K562 (cell line): ENCODE data around the gene SEPTIN2. TPM values are rescaled to one million over a fixed set of nuclear protein-coding genes. Genes with fewer than 3 reads are reported as not detected.

Experiments used
- CHD2 ChIP-seq: IDR thresholded peaks from 2 replicates; pipeline ENCODE4 v1.6.1; 2011; ENCODE audit warnings: low read depth, low read length
- CTCF ChIP-seq, 3 experiments: IDR thresholded peaks in 2 of 3; conservative IDR thresholded peaks in 1 of 3; 2 replicates each; pipeline ENCODE4 v1.5.1; 2011 to 2012; ENCODE audit warnings: low read length in 3 of 3, mild to moderate bottlenecking in 3 of 3, control low read depth in 2 of 3, improper control_type of control experiment in 1 of 3, inconsistent platforms in 1 of 3, low read depth in 1 of 3, mixed read lengths in 1 of 3, moderate library complexity in 1 of 3; ENCODE audit not compliant: insufficient read depth in 2 of 3
- FOXJ2 ChIP-seq: fragments of 200-800 bp; sonication (Bioruptor generic); IDR thresholded peaks from 2 replicates; pipeline ENCODE4 v1.6.1; 2016; ENCODE audit warnings: missing genetic modification characterization, missing compliant biosample characterization
- HDAC1 ChIP-seq, 2 experiments: fragments of 450-650 bp; IDR thresholded peaks; 2 replicates each; pipeline ENCODE4 v1.6.1; 2016 to 2017; ENCODE audit warnings: inconsistent platforms in 1 of 2, mild to moderate bottlenecking in 1 of 2, moderate library complexity in 1 of 2
- HNRNPL ChIP-seq: fragments of 200-400 bp; formaldehyde crosslinking; IDR thresholded peaks from 2 replicates; pipeline ENCODE4 v1.6.1; 2017; ENCODE audit warnings: low read depth, mild to moderate bottlenecking, low read length
- NRF1 ChIP-seq, 2 experiments: fragments of 450-650 bp; IDR thresholded peaks in 1 of 2; conservative IDR thresholded peaks in 1 of 2; 2 replicates each; pipeline ENCODE4 v1.6.1; 2014; ENCODE audit warnings: mild to moderate bottlenecking in 2 of 2
- PHF8 ChIP-seq: fragments of 200-600 bp; sonication (generic); IDR thresholded peaks from 2 replicates; pipeline ENCODE4 v1.6.1; 2012; ENCODE audit warnings: mixed run types, mild to moderate bottlenecking, inconsistent platforms, low read length, moderate library complexity, borderline replicate concordance
- PKNOX1 ChIP-seq: fragments of 450-650 bp; IDR thresholded peaks from 2 replicates; pipeline ENCODE4 v1.6.1; 2016
- POLR2B ChIP-seq: fragments of 450-650 bp; IDR thresholded peaks from 2 replicates; pipeline ENCODE4 v1.6.1; 2018; ENCODE audit warnings: low read depth; ENCODE audit not compliant: partially characterized antibody
- POLR2G ChIP-seq: fragments of 200-400 bp; formaldehyde crosslinking; IDR thresholded peaks from 2 replicates; pipeline ENCODE4 v1.6.1; 2017; ENCODE audit warnings: low read depth, mild to moderate bottlenecking, antibody characterized with exemption, low read length, moderate library complexity
- RAD21 ChIP-seq, 2 experiments: fragments of 250-450 bp in 1 of 2; fragments of 450-650 bp in 1 of 2; sonication (Bioruptor Pico) in 1 of 2; formaldehyde crosslinking in 1 of 2; IDR thresholded peaks in 1 of 2; conservative IDR thresholded peaks in 1 of 2; 2 replicates each; pipeline versions ENCODE4 v1.4.0 to v1.8.0; 2020 to 2022; ENCODE audit warnings: mild to moderate bottlenecking in 2 of 2, moderate library complexity in 1 of 2
- RBM39 ChIP-seq: fragments of 200-400 bp; formaldehyde crosslinking; optimal IDR thresholded peaks from 2 replicates; pipeline ENCODE3; 2018; ENCODE audit warnings: low read depth, low read length
- RFX1 ChIP-seq: fragments of 450-650 bp; IDR thresholded peaks from 2 replicates; pipeline ENCODE4 v1.6.1; 2016; ENCODE audit warnings: mild to moderate bottlenecking, moderate library complexity
- SUPT5H ChIP-seq: fragments of 450-650 bp; IDR thresholded peaks from 2 replicates; pipeline ENCODE4 v1.6.1; 2016
- TEAD1 ChIP-seq, 2 experiments: fragments of 450-650 bp in 1 of 2; sonication (generic) in 1 of 2; formaldehyde crosslinking; IDR thresholded peaks; 2 replicates each; pipeline versions ENCODE4 v1.4.0 to v1.8.0; 2020 to 2022; ENCODE audit warnings: mild to moderate bottlenecking in 2 of 2, missing genetic modification reagents in 1 of 2
- XRCC3 ChIP-seq: fragments of 450-650 bp; IDR thresholded peaks from 2 replicates; pipeline ENCODE4 v1.6.1; 2017; ENCODE audit warnings: mild to moderate bottlenecking, moderate library complexity
- ZNF384 ChIP-seq: IDR thresholded peaks from 2 replicates; pipeline ENCODE4 v1.6.1; 2012; ENCODE audit warnings: low read depth, low read length, improper control_type of control experiment
- ZNF398 ChIP-seq: fragments of 250-450 bp; sonication (Bioruptor Pico); IDR thresholded peaks from 2 replicates; pipeline ENCODE4 v1.8.0; 2021; ENCODE audit warnings: moderate library complexity, mild to moderate bottlenecking, inconsistent platforms
- polyA plus RNA-seq, 8 experiments: library from polyadenylated mRNA; depleted of rRNA in 4 of 8; stranded (reverse) in 5 of 8; unstranded in 3 of 8; fragments of >200 nt; fragmentation: Nextera tagmentation in 2 of 8; fragmentation: Illumina TruSeq in 1 of 8; extraction: Ambion mirVana in 2 of 8; extraction: Trizol in 1 of 8; gene quantifications; 2 replicates each; pipeline versions ENCODE4 v1.2.1 to v1.2.3, GENCODE V29; 2011 to 2014; ENCODE audit warnings: inconsistent platforms in 1 of 8, missing spikeins in 1 of 8
- total RNA-seq, 7 experiments: library from RNA; depleted of rRNA in 6 of 7; stranded (reverse); fragments of >200 nt in 6 of 7; fragmentation: Illumina TruSeq in 2 of 7; extraction: Trizol in 2 of 7; gene quantifications; 2 replicates each; pipeline versions ENCODE4 v1.2.1 to v1.2.3, GENCODE V29; 2011 to 2021; ENCODE audit warnings: low replicate concordance in 1 of 7

SEPTIN2 gene
- total and polyA plus RNA-seq, 9 of the 15 experiments (the other 6 are each of a cell fraction or from before 2014, with no cell fraction given): 121 to 367 (median 166) TPM

GRCh38 chr2:241354668-241355658, 39.2 kb downstream of the SEPTIN2 start (continued):
- TF ChIP-seq PKNOX1 (0 out of 2 replicates have a peak, but pooled peaks have one; percentile 22), HNRNPL (peak; percentile 70; the same call in 1 of the 2 replicates), HDAC1 (IDR thresholded peaks at IDR 0.05) (0 out of 4 replicates have a peak, but pooled peaks of 1 of the 2 experiments have one; percentile 25), PHF8 (peak; percentile 23; the same call in 1 of the 2 replicates), POLR2B (peak; percentile 30), RBM39 (peak; percentile 50), CTCF (IDR thresholded peaks at IDR 0.05 in 2 of 3, conservative IDR thresholded peaks at IDR 0.05 in 1 of 3; ENCODE audit: insufficient read depth in 2 of 3, low read depth in 1 of 3, low read length in 3 of 3) (0 out of 6 replicates have a peak, but pooled peaks of 2 of the 3 experiments have one; percentile 11 to 21), CHD2 (0 out of 2 replicates have a peak, but pooled peaks have one; percentile 18), SUPT5H (peak; percentile 41; the same call in 1 of the 2 replicates), RFX1 (no peak), NRF1 (conservative IDR thresholded peaks at IDR 0.05 in 1 of 2, IDR thresholded peaks at IDR 0.05 in 1 of 2) (0 out of 4 replicates have a peak, but pooled peaks of 1 of the 2 experiments have one; percentile 20), ZNF398 (CRISPR knock-in tag) (no peak), RAD21 (CRISPR knock-in tag; conservative IDR thresholded peaks at IDR 0.05 in 1 of 2, IDR thresholded peaks at IDR 0.05 in 1 of 2) (peak in 1 of 2 experiments; percentile 25; a peak in 1 of 4 replicates), ZNF384 (no peak), FOXJ2 (tag) (no peak), POLR2G (peak; percentile 42), XRCC3 (no peak), TEAD1 (CRISPR knock-in tag; IDR thresholded peaks at IDR 0.05) (0 out of 4 replicates have a peak, but pooled peaks of 1 of the 2 experiments have one; percentile 29)
